Heart left ventricle (tissue), 16 donors: Measurements from ENCODE around the gene CTCFL. TPM values are rescaled to one million over a fixed set of nuclear protein-coding genes. Genes with fewer than 3 reads are reported as not detected.

Experiments used
- ATAC-seq, 4 donors: fragments of 200-7000 bp; cut with Tn5 transposase; one replicate each; pipeline ENCODE4 v1.9.1; 2020 to 2022; ENCODE audit warnings: moderate library complexity in 4 of 4, mild to moderate bottlenecking in 3 of 4, moderate number of reproducible peaks in 1 of 4
- DNase-seq, 5 donors: peaks; one replicate each; pipeline ENCODE4 v3.0.0-alpha.2; 2020
- H3K27ac ChIP-seq, 12 donors: fragments of 200-600 bp; sonication (generic) in 4 of 12; one replicate each; pipeline versions ENCODE4 v1.5.0 to v1.8.0; 2016 to 2022; ENCODE audit warnings: mild to moderate bottlenecking in 2 of 12
- H3K27me3 ChIP-seq, 9 donors: fragments of 200-600 bp; sonication (generic) in 2 of 9; one replicate each; pipeline versions ENCODE4 v1.5.1 to v1.8.0; 2016 to 2022; ENCODE audit warnings: mild to moderate bottlenecking in 3 of 9
- H3K36me3 ChIP-seq, 9 donors: fragments of 200-600 bp; sonication (generic) in 2 of 9; one replicate each; pipeline versions ENCODE4 v1.5.0 to v1.8.0; 2018 to 2022; ENCODE audit warnings: mild to moderate bottlenecking in 2 of 9
- H3K4me1 ChIP-seq, 12 donors: fragments of 200-600 bp; sonication (generic) in 4 of 12; one replicate each; pipeline versions ENCODE4 v1.5.0 to v1.8.0; 2016 to 2022; ENCODE audit warnings: mild to moderate bottlenecking in 3 of 12
- H3K4me3 ChIP-seq, 12 donors: fragments of 200-600 bp; sonication (generic) in 4 of 12; one replicate each; pipeline versions ENCODE4 v1.5.0 to v1.8.0; 2017 to 2022; ENCODE audit warnings: mild to moderate bottlenecking in 9 of 12, moderate library complexity in 4 of 12
- H3K9me3 ChIP-seq, 12 donors: fragments of 200-600 bp; sonication (generic) in 4 of 12; one replicate each; pipeline versions ENCODE4 v1.5.0 to v1.8.0; 2016 to 2022; ENCODE audit warnings: mild to moderate bottlenecking in 1 of 12
- POLR2A ChIP-seq, 2 donors: fragments of 450-650 bp; IDR thresholded peaks; one replicate each; pipeline ENCODE4 v1.6.1; 2017; ENCODE audit warnings: antibody characterized with exemption in 2 of 2, mild to moderate bottlenecking in 2 of 2, moderate library complexity in 2 of 2
- WGBS, 4 donors: extraction: QIAGEN DNeasy Blood & Tissue Kit in 2 of 4; methylation state at CpG; one replicate each; pipeline versions ENCODE4 v1.1.5 to v1.1.7; 2013 to 2018; 5-methylcytosine and 5-hydroxymethylcytosine counted together
- intact Hi-C, 10 donors: fragments of 100-400 bp; cut with DNase I; formaldehyde crosslinking; loops; one replicate each; pipeline versions ENCODE4 v1.11.1 to v1.14.2; 2022
- long read RNA-seq, 3 donors: library from polyadenylated mRNA; unstranded; transcript quantifications; one replicate each; pipeline ENCODE4 v2.0.0, GENCODE V29; 2020 to 2021
- polyA plus RNA-seq, 2 donors: library from polyadenylated mRNA; stranded (reverse); fragments of 200-250 nt; gene quantifications; one replicate each; pipeline ENCODE4 v1.2.3, GENCODE V29; 2013
- total RNA-seq, 9 donors: library from RNA; depleted of rRNA in 2 of 9; stranded (reverse); fragments of >200 nt in 2 of 9; fragmentation: NEBNext Ultra II Directional in 3 of 9; extraction: Animal tissue kit (Norgen Biotek cat#: 25700) in 3 of 9; gene quantifications; one replicate each; pipeline versions ENCODE4 v1.1.0 to v1.2.4, GENCODE V29; 2016 to 2023
- TF ChIP-seq, protein P1 (sequence below), 12 donors: fragments of 200-600 bp; sonication (generic) in 4 of 12; IDR thresholded peaks; one replicate each; pipeline versions ENCODE4 v1.5.0 to v1.8.0; 2018 to 2022; ENCODE audit warnings: antibody characterized with exemption in 12 of 12, mild to moderate bottlenecking in 5 of 12
- donor health status: ischemic (EF 13 %, LVEDD 7.1; RV severe dilation, severe dysfunction).
- donor health status: healthy with polysubstance abuse.
- donor health status: DM: no; HTN: yes; CAD: no.
- donor health status: DM: no; HTN: no; CAD: no.
- donor health status: ischemic (EF 25% LVEDD 6.9; RV normal size, moderate dysfunction).
- donor health status: ischemic (EF 25% LVEDD 5.7; RV mildly dilated, moderate dysfunction).
- donor health status: healthy.
- donor health status: DM: yes; HTN: yes; CAD: no.
- donor health status: ischemic (EF 35%, LVEDD 5.7; RV mildly dilated, moderate dysfunction).
- donor health status: nonischemic (EF 11% LVEDD 7.7; RV severe dilation, severe dysfunction).
- donor health status: DM: yes; HTN: yes; CAD: no.
- donor health status: PGD.
- donor health status: ischemic (EF 29% LVEDD 5.4; RV normal size, mild dysfunction).
- donor health status: nonischemic (EF 23%, LVEDD 6.1; RV moderate dilation, normal function).

Gene CTCFL, protein sequence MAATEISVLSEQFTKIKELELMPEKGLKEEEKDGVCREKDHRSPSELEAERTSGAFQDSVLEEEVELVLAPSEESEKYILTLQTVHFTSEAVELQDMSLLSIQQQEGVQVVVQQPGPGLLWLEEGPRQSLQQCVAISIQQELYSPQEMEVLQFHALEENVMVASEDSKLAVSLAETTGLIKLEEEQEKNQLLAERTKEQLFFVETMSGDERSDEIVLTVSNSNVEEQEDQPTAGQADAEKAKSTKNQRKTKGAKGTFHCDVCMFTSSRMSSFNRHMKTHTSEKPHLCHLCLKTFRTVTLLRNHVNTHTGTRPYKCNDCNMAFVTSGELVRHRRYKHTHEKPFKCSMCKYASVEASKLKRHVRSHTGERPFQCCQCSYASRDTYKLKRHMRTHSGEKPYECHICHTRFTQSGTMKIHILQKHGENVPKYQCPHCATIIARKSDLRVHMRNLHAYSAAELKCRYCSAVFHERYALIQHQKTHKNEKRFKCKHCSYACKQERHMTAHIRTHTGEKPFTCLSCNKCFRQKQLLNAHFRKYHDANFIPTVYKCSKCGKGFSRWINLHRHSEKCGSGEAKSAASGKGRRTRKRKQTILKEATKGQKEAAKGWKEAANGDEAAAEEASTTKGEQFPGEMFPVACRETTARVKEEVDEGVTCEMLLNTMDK
- not detected for total RNA-seq
- polyA plus RNA-seq = not detected
- long read RNA-seq, donor 1 = 0 reads
- long read RNA-seq, donor 2 = 0 reads
- long read RNA-seq, donor 3 = 0 reads

DNA sequence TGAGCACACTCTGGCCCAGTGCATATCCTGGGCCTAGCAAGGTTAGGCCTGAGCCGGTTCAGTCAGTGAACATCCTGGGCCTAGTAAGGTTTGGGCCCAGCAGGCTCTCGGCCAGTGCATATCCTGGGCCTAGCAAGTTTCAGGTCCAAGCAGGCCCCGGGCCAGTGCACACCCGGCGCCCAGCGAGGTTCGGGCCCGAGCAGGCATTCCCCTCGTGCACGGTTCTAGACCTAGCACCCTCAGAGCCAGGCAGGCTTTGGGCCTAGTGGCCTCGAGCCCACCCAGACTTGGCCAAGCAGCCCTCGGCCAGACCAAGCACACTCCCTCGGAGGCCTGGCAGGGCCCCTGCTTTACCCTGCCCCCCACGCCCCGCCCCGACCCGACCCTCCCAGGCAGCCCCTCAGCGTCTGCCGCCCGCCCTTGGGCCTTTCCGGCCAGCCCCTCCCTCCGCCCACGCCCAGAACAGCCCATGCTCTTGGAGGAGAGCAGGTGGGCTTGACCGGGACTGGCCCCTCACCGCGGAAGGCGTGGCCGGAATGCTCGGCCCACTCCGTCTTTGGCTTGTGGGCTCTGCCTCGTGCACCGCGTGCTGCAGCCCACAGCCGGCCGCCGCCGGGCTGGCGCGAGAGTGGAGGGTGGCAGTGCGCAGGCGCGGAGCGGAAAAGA lies at the start of gene CTCFL:
Gene CTCFL, minus strand, starts transcription at position 630 of the 666 bp plus-strand sequence. CDS start 935 bp downstream, outside the sequence.
- no peak within 1 kb of the TSS for H3K27ac ChIP-seq
- no peaks in the 10 kb centered on the region for H3K36me3 ChIP-seq
- DNase-seq = no peak
- no peak for ATAC-seq
- intact Hi-C loops = loop anchor here in 1 of 10 donors (5.0 kb wide), 1 partner anchor 673 kb away; no protein-coding TSS in a partner anchor
- no peaks in the 10 kb centered on the region for H3K4me1 ChIP-seq
- no peak for TF ChIP-seq POLR2A (IDR thresholded peaks at IDR 0.05)
- WGBS, 4 donors = 90 to 95% (median 91%) methylated on average over 8 to 43 of the region's 43 CpGs
- H3K27me3 ChIP-seq = peaks cover 0 to 5% (median 0%) of the 10 kb centered on the region in 9 donors
- no peaks in the 10 kb centered on the region for H3K9me3 ChIP-seq
- H3K4me3 ChIP-seq = no peak within 1 kb of the TSS

DNA sequence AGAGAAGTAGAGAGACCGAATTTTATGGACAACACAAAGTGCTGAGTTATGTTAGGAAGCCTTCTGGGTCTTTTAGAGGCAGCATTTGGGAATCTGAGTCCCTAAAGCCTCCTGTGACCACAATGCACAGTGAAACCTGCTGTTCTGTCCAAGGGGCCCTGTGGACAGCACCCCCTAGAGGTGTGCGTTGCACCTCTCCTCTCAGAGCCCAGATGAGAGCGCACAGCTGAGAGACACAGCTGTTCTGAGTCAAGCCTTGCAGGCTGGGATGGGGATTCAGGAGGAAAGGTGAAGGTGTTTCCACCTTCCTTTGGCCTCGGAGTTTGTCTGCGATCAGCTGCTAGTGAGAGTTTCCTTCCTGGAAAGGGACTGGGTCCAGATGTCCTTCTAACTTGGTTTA lies 49.0 kb upstream of the CTCFL start:
- H3K4me3 ChIP-seq = no peak overlapping the region
- no peak for ATAC-seq
- H3K27ac ChIP-seq = no peak overlapping the region
- no peak for TF ChIP-seq POLR2A (IDR thresholded peaks at IDR 0.05)
- TF ChIP-seq, protein P1, sequence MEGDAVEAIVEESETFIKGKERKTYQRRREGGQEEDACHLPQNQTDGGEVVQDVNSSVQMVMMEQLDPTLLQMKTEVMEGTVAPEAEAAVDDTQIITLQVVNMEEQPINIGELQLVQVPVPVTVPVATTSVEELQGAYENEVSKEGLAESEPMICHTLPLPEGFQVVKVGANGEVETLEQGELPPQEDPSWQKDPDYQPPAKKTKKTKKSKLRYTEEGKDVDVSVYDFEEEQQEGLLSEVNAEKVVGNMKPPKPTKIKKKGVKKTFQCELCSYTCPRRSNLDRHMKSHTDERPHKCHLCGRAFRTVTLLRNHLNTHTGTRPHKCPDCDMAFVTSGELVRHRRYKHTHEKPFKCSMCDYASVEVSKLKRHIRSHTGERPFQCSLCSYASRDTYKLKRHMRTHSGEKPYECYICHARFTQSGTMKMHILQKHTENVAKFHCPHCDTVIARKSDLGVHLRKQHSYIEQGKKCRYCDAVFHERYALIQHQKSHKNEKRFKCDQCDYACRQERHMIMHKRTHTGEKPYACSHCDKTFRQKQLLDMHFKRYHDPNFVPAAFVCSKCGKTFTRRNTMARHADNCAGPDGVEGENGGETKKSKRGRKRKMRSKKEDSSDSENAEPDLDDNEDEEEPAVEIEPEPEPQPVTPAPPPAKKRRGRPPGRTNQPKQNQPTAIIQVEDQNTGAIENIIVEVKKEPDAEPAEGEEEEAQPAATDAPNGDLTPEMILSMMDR (IDR thresholded peaks at IDR 0.05) = no peak
- 56 to 65% (median 58%) methylated on average over 5 of the region's 5 CpGs for WGBS, 4 donors
- intact Hi-C loops = no loop called here
- peaks cover 0 to 63% (median 11%) of the 10 kb centered on the region in 9 donors for H3K27me3 ChIP-seq
- H3K36me3 ChIP-seq = no peaks in the 10 kb centered on the region
- no peaks in the 10 kb centered on the region for H3K9me3 ChIP-seq
- H3K4me1 ChIP-seq = no peaks in the 10 kb centered on the region
- DNase-seq = no peak

DNA sequence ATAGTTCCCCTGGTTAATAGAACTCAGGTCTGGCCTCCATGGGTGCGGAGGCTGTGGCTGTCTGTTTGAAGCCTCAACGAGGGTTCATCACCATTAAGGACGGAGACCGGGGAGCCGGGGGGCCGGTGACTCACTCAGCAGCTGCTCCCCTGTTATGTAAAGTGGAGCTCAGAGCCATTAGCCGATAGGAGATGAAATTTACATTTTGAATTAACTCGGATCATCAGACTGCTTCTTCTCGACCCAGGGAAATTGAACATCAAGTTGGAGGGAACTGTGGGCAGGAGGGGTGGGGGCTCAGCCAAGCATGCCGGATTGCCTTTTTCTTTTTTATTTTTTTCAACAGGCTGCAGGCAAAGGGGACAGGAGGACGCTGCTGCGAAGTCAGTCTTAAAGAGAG lies 48.3 kb upstream of the CTCFL start:
- no peak overlapping the region for H3K27ac ChIP-seq
- DNase-seq (no peak), ATAC-seq (no peak)
- no peaks in the 10 kb centered on the region for H3K9me3 ChIP-seq
- no peaks in the 10 kb centered on the region for H3K36me3 ChIP-seq
- H3K27me3 ChIP-seq = peaks cover 0 to 63% (median 11%) of the 10 kb centered on the region in 9 donors
- no peak overlapping the region for H3K4me3 ChIP-seq
- WGBS, 4 donors = 60 to 69% (median 63%) methylated on average over 12 of the region's 12 CpGs
- no peak for TF ChIP-seq POLR2A (IDR thresholded peaks at IDR 0.05)
- TF ChIP-seq, protein P1 (IDR thresholded peaks at IDR 0.05) = no peak
- no peaks in the 10 kb centered on the region for H3K4me1 ChIP-seq
- intact Hi-C loops = no loop called here

DNA sequence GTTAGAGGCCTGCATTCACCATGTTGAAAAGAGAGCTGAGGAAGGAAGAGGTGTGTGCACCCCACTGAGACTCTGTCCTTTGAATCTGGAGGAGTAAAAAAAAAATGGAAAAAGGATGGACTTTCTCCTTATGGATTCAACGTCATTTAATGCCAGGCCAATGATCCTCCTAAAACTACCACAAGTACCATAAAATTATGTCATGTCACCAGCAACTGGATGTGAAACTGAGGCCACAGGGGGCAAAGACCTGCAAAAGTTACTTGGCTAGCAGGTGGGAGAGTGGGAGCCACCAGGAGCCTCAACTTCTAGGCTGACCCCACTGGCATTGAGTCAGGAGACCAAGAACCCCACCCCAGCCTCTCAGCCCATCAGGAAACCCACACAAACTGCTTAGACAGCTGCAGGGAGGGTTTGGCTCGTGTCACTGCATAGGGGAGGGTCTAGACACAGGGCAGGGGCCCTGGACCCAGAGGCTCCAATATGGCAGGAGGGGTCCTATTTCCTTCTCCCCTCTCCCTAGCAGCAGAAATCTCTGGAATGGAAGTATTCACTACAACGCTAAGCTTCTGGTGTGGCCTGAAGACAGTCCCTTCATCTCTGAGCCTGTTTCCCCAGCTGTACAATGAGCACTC lies 47.0 kb upstream of the CTCFL start:
- H3K4me3 ChIP-seq = no peak overlapping the region
- no peak for TF ChIP-seq POLR2A (IDR thresholded peaks at IDR 0.05)
- no peak overlapping the region for H3K27ac ChIP-seq
- DNase-seq (no peak), ATAC-seq (no peak)
- 84 to 91% (median 86%) methylated on average over 3 of the region's 3 CpGs for WGBS, 4 donors
- H3K4me1 ChIP-seq = no peaks in the 10 kb centered on the region
- no peaks in the 10 kb centered on the region for H3K36me3 ChIP-seq
- peaks cover 0 to 64% (median 14%) of the 10 kb centered on the region in 9 donors for H3K27me3 ChIP-seq
- intact Hi-C loops = no loop called here
- H3K9me3 ChIP-seq = no peaks in the 10 kb centered on the region
